Measurements from ENCODE around the gene SLC35E1. TPM values are rescaled to one million over a fixed set of nuclear protein-coding genes. Genes with fewer than 3 reads are reported as not detected.

Gene SLC35E1
- polyA plus RNA-seq, 1 of the 3 experiments (the other 2 are of a cell fraction): 23.5 TPM

DNA sequence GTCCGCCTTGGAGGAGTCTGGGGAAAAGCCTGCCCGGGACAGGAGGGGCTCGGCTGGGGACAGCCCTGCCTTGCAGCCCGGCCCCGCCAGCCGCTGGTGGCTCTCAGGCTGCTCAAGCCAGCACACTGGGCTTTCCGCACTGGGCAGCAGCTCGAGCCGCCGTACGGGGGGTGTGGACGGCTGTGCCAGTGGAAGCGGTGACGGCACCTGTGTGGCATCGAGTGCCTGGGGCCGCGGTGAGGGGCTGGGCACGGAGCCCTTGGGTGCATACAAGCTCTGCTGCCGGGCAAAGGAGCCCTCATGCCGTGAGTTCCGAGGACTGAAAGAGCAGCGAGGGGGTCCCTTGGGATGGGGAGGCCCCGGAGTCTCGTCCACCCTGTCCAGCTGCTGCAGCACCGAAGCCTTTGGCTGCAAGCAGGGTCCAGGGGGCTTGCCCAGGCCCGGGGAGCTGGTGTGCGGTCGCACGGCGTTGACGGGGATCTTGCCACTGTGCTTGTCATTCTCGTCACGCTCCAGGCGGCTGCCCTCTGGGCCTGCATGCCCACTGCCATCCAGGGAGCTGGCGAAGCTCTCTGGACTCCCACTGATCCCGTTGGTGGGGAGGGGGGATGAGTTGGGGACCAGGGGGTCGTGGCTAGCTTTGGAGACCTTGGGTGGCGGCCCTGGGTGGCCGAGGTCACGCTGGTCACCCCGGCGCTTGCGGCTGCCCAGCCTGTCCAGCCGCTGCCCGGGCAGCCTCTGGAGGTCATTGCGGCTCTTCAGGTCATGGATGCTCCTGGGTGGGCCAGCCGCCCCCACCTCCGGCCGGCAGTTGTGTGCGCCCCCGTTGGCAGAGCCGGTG, 4.7 kb upstream of the SLC35E1 start:
- Histone ChIP-seq H3K9me2 (no peaks in the 10 kb centered on the region), H3K27me3 (ENCODE audit: insufficient read depth) (no peaks in the 10 kb centered on the region), H3F3A (replicated peaks; ENCODE audit: insufficient read depth) (no peaks in the 10 kb centered on the region), H3K4me1 (ENCODE audit: control insufficient read depth in 1 of 2, insufficient read depth in 2 of 2, low read depth in 1 of 2, low read length in 1 of 2) (peaks cover 10 to 34% of the 10 kb centered on the region in 2 experiments; a peak in 3 of 4 replicates), H3K27ac (ENCODE audit: low read depth in 2 of 2, low read length in 1 of 2) (no peak overlapping the region; a peak in 1 of 4 replicates), H3K4me2 (no peak overlapping the region), H3K9ac (no peak overlapping the region), H2AFZ (ENCODE audit: low read depth) (no peak overlapping the region), H4K20me1 (ENCODE audit: insufficient read depth) (peaks cover 80% of the 10 kb centered on the region), H3K36me3 (replicated peaks in 1 of 2; ENCODE audit: control insufficient read depth in 1 of 2, insufficient read depth in 2 of 2, low read length in 1 of 2) (peaks cover 17 to 48% of the 10 kb centered on the region in 2 experiments), H3K9me3 (no peaks in the 10 kb centered on the region), H3K4me3 (ENCODE audit: low read depth in 2 of 2, low read length in 1 of 2) (no peak overlapping the region), H3K79me2 (ENCODE audit: insufficient read depth) (peaks cover 95% of the 10 kb centered on the region)
- WGBS (ENCODE audit: low lambda C conversion rate): 96% methylated on average over 22 of the region's 52 CpGs
- no peak for DNase-seq
- CTCF ChIA-PET: interaction anchor here (1.2 kb wide), 1 partner anchor 11 kb away, joined by 6 read pairs; no protein-coding TSS in a partner anchor
- TF ChIP-seq RCOR1 (IDR thresholded peaks at IDR 0.05; ENCODE audit: low read length) (no peak), SMC3 (IDR thresholded peaks at IDR 0.05; ENCODE audit: low read depth, low read length) (no peak), USF2 (IDR thresholded peaks at IDR 0.05; ENCODE audit: borderline replicate concordance, low read depth, low read length) (no peak), MXI1 (IDR thresholded peaks at IDR 0.05; ENCODE audit: low read depth, low read length) (no peak), RXRA (IDR thresholded peaks at IDR 0.05; ENCODE audit: borderline replicate concordance, low read depth) (no peak), CHD2 (IDR thresholded peaks at IDR 0.05; ENCODE audit: low read length, partially characterized antibody) (no peak), RFX5 (IDR thresholded peaks at IDR 0.05; ENCODE audit: low read length) (no peak), ELF1 (IDR thresholded peaks at IDR 0.05) (no peak), YY1 (IDR thresholded peaks at IDR 0.05; ENCODE audit: low read depth) (no peak), RAD21 (IDR thresholded peaks at IDR 0.05; ENCODE audit: low read length) (no peak), FOXM1 (IDR thresholded peaks at IDR 0.05; ENCODE audit: low read depth) (no peak), NFIC (IDR thresholded peaks at IDR 0.05; ENCODE audit: borderline replicate concordance) (no peak), PBX3 (IDR thresholded peaks at IDR 0.05) (no peak), TAF1 (IDR thresholded peaks at IDR 0.05; ENCODE audit: borderline replicate concordance, low read depth, low read length) (no peak), EZH2phosphoT487 (IDR thresholded peaks at IDR 0.05; ENCODE audit: borderline replicate concordance, low read depth) (no peak)
- TF ChIP-seq, protein P1, sequence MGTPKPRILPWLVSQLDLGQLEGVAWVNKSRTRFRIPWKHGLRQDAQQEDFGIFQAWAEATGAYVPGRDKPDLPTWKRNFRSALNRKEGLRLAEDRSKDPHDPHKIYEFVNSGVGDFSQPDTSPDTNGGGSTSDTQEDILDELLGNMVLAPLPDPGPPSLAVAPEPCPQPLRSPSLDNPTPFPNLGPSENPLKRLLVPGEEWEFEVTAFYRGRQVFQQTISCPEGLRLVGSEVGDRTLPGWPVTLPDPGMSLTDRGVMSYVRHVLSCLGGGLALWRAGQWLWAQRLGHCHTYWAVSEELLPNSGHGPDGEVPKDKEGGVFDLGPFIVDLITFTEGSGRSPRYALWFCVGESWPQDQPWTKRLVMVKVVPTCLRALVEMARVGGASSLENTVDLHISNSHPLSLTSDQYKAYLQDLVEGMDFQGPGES (IDR thresholded peaks at IDR 0.05; ENCODE audit: low read depth, low read length): no peak
- TF ChIP-seq, protein P2, sequence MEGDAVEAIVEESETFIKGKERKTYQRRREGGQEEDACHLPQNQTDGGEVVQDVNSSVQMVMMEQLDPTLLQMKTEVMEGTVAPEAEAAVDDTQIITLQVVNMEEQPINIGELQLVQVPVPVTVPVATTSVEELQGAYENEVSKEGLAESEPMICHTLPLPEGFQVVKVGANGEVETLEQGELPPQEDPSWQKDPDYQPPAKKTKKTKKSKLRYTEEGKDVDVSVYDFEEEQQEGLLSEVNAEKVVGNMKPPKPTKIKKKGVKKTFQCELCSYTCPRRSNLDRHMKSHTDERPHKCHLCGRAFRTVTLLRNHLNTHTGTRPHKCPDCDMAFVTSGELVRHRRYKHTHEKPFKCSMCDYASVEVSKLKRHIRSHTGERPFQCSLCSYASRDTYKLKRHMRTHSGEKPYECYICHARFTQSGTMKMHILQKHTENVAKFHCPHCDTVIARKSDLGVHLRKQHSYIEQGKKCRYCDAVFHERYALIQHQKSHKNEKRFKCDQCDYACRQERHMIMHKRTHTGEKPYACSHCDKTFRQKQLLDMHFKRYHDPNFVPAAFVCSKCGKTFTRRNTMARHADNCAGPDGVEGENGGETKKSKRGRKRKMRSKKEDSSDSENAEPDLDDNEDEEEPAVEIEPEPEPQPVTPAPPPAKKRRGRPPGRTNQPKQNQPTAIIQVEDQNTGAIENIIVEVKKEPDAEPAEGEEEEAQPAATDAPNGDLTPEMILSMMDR (IDR thresholded peaks at IDR 0.05): no peak
- POLR2A ChIA-PET: no interaction called here
